GM21528 (cell line): ENCODE results near the gene PTPRE.

ENCODE experiments used
- ATAC-seq: cut with Tn5 transposase; IDR thresholded peaks from one replicate; pipeline ENCODE4 v1.9.1; 2021; ENCODE audit warnings: mild to moderate bottlenecking, moderate library complexity; ENCODE audit not compliant: unreplicated experiment, low FRiP score

Gene PTPRE

GRCh38 chr10:127905848-127906261, 1.0 kb upstream of the PTPRE start:
- no peak for ATAC-seq

DNA sequence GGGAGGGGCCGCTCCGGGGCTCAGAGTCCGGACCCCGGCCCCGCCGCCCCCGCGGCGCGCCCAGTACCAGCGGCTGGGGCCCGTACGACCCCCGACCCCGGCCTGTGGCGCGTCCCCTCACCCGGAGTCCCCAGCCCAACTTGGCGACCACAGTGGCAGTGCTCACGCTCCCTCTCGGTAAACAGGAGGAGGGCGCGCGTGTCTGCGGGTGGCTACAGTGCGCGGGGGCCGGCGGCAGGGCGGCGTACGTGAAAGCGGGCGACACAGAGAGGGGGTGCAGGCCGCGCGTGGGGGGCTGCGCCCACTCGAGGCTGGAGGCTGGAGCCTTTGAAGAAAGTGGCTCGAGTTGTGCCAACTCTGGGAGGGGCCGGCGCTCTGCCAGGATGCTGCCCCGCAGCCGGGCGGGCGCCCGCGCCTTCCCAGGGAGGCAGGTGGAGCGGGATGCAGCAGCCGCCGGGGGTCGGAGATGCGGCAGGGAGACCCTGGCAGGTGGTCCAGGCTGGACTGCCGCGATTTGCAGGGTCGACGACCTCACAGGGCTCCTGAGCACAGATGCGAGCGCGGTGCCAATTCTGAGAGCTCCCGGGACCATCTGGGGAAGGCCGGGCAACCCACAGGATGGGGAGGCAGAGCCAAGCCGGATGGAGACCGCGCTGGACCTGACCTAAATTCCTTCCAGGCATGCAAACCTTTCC, 655 bp downstream of the PTPRE start:
- no peak for ATAC-seq

DNA sequence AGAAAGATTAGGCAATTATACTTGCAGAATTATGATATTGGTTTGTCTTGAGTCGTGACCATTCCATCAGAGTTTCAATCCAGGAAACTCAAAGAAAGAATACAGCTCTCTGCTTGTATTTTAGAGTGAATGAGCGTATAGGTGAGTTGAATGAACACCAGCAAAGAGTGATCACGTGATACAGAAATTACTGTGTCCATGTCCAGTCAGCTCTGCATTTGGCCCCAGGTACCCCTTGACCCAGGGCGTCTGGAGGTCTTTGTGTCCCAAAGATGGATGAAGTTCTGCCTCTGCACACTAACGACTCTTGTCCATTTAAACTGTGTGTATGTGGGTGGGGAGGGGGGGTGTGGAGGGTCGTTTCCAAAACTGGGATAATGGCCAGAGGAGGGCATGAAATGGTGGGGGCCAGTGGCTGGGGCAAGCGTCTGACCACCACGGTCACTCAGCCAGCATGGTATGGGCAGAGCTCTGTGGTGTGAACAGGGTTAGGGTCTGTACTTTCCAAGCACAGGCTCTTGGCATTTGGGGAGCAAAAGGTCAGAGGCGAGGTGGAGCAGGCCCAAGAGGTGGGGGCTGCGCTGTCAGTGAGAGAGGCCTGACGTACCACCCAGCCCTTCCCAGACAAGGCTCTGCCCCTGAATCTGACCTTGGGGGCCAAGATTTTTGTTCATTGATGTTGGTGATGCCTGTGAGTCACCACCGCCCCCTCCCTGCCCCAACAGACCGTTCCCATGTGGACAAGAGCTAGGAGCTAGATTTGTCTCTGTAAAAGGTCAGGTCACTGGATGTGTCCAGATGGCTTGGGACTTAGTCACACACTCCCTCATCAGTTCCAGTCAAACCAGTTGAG, 1.4 kb downstream of the PTPRE start:
- no peak for ATAC-seq

DNA sequence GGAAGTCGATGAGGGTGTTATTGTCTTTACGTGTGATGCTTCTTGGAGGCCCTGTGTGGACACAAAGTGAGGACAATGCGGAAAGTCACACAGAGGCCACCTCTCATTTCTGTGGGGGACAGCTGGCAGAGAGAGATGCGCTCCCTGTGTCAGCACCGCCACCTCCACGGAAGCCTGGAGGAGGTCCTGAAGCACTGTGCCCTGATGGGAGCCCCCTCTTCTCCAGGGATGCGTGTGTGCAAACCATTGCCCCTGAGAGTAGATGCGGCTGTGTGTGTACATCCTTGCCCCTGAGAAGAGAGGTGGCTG, 2.0 kb downstream of the PTPRE start:
- ATAC-seq: no peak

DNA sequence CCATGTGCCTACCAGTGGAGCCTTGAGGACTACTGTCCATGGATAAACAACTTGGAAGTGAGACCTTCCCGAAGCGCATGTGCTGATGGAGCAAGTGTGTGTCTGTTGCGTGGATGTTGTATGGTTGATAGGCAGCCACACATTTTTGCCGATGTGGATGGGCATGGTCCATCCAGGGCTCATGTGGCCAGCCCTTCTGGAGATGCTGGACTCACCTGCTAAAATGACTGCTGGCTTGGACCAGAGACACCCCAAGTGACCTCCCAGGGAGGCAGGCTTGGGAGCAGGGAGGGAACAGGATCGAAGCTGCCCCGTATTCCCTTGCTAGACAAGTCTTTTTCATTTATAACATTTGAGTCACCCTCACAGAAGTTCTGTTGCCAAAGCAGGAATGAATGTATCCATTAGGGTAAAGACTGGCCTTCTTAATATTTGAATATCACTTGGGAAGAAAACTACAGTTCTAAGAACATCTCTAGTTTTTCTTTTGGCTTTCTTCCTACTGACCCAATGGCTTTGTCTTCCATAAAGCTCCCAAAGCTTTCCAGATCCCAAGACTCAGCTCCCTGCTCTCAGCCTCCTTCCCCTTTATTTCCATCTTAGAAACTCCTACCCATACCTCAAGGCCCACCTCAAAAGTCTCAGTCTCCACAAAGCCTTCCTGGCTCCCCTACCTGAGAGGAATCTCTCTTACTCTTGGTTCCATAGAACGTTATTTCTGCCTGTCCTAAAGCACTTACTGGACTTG, 3.0 kb downstream of the PTPRE start:
- ATAC-seq: no peak

- ATAC-seq: no peak
Measured at GRCh38 chr10:127910464-127910770, 3.5 kb downstream of the PTPRE start.

DNA sequence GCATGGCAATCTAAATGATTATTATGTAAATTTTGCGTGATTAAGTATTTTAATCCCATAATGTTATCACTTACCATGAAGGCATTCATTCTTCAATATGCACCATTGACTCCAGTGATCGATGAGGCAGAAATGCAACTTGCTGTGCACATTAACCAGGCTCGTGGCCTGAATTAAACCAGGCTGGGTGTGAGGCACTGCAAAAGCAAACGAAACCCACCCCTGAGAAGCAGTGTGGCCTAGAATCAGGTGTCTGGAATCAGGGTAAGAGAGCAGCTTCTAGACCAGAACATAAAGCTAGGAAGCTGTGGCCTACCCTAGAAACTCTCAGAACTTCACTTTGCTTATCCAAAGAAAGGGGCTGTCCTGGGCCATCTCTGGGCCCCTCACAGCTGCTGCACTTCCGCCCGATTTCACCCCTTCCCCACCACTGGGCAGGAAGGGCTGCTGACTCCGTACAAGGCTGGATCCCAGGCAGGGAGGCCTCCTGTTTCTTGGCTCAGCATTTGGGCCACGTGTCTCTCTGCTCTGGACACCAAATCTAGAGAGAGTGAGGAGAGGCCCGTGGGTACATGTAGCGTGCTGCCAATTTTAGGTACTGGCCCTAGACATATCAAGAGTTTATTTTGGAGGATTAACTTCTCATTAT, 4.4 kb downstream of the PTPRE start:
- ATAC-seq: no peak

DNA sequence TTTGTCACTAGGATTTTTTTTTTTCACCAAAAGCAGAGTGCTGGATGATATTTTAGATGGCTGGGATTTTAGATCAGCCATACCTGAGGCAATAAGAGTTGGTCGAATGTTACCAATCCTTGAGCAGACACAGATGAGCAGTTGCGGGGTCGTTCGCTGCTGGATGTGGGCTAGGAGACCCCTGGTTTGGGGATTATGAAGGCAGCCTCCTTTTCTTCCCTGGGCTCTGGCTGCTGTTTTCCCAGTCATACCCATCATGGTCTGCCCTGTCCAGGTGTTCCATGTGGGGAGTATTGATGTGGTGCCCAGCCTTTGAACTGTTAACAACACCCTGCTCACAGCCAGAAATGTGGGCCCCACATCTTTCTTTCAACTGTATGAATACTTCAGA, 5.0 kb downstream of the PTPRE start:
- no peak for ATAC-seq

GRCh38 chr10:127912607-127913367, 5.9 kb downstream of the PTPRE start:
- ATAC-seq: no peak

DNA sequence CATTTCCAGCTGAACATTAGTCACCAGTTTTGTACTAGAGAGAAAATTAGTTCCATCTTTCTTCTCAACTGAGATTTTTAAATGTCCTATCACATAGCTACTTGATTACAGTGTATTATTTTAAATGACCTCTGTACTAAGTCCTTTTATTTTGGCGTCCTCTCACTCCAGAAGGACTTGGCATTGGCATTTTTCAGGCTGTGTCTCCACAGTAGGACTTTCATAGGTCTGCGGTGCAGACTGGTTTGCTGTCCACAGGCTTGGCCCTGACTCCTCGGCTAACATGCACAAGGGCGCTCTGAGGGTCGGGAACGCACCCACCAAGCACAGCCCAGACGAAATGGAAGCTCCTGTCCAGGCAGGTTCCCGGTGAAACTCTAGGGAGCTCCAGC, 6.5 kb downstream of the PTPRE start:
- no peak for ATAC-seq

GRCh38 chr10:127915324-127915723, 8.4 kb downstream of the PTPRE start:
- ATAC-seq: no peak

DNA sequence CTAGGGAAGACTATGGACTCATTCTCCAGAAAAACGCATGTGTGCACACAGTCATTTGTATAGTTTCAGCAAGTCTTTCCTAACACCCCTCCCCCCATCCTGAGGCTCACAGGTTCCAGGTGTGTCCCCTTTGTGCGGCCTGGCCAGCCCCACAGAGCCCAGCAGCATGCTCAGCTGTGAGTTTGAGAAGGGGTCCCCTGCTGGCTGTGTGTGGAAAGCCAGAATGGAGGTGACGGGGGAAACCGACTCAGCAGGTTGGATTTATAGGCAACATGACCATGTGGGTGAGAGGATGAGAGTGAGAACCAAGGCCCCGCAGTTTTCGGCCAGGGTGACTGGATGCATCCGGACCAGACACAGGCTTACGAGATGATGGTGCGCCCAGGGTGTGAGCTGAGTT, 9.9 kb downstream of the PTPRE start:
- ATAC-seq: no peak

GRCh38 chr10:127918572-127918971, 11.7 kb downstream of the PTPRE start:
- no peak for ATAC-seq

DNA sequence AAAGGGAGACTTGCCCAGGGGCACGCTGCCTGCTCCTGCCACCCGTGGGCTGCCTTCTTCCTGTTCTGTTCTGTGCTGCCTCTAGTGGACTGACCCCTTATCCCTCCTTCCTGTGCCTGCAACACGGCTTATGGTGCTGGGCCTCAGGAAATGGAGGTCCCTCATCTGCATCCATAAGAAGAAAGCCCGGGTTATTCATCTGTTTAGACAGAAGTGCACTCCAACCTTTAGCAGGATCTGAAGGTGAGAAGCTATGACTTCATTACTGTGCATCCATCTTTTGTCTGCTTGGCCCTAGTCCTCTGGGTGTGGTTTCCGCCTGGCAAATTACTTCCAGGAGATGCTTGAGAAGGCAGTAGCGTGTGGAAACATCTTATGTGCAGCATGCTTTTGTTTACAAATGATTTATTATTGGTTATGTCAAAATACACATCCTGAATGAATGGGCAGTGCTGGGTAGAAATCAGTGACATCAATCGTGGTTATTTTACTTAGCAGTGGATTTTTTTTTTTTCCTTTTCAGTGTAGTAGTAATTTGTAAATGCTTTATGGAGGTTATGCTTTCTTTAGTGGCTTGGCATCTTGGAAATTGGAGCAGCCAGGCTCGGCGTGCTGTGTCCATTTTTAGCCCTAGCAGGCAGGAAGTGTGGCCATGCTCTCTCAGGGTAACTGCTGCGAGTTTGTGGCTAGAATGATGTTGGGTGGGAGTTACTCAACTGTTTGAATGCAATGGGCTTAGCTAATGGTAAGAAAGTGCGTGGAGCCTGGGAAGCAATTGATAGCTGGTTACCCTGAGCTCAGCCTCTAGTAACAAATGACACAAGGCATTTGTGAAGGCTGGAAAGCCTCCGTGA, 12.7 kb downstream of the PTPRE start:
- no peak for ATAC-seq

DNA sequence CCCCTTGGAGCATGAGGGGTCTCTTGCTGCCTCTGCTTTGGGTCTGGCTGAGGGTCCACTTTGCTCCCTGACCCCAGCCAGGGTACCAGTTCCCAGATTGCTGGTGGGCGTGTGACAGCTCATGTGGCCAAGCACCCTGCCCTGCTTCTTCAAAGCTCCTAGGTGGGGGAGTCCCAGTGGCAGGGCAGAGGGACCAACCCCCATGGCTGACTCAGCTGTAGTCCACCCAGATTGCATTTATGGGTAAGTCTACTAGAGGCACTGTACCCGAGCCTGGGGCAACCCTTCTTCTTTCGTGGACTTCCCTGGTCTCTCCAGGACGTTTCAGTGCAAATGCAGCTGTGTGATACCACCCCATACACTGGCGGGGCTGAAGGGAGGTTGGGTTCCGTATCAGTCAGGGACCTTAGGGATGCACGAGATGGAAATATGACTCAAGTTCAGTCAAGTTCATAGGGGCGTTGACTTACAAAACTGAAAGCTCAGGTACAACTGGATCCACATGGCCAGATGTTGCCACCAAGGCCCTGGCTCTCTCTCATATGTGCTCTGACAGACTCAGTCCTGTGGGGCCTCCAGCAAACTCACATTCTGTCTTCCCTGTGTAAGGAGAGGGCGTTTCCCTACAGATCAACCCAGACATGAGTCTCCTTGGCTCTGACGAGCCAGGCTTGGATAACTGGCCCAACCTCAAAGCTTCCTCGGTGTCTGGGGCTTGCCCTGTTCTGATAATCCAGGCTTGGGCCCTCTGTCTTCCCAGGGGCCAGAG, 13.6 kb downstream of the PTPRE start:
- ATAC-seq: no peak

GRCh38 chr10:127921075-127921752, 14.3 kb downstream of the PTPRE start:
- no peak for ATAC-seq

- no peak for ATAC-seq
Measured at GRCh38 chr10:127921753-127922145, 14.8 kb downstream of the PTPRE start.

DNA sequence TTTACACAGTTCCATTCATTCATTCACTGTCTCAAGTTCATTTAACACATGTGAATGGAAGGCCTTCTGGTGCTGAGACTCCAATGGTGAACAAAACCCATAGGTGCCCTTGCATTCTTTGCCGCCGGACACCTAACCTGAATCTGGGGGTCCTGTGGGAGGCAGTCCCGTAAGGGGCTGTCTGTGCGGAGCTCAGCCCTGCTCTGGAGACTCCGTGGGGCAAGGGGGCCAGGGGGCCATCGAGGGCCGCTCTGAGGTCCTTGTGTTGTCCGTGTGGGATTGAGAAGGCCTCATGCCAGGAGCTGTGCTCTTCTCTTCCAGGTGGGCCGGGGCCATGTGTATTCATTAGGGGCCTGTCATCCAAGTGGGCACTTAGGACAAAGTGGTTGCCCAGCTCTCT, 15.3 kb downstream of the PTPRE start:
- ATAC-seq: no peak
